CD1c-positive myeloid dendritic cell (primary cell): Measurements from ENCODE around the gene ERF.

Source experiments
- DNase-seq: peaks from one replicate; pipeline ENCODE4 v3.0.0-alpha.2; 2016; ENCODE audit errors: extremely low spot score

The ERF gene

GRCh38 chr19:42214810-42215485, 40.0 kb downstream of the ERF start:
- peak; percentile 37 for DNase-seq

DNA sequence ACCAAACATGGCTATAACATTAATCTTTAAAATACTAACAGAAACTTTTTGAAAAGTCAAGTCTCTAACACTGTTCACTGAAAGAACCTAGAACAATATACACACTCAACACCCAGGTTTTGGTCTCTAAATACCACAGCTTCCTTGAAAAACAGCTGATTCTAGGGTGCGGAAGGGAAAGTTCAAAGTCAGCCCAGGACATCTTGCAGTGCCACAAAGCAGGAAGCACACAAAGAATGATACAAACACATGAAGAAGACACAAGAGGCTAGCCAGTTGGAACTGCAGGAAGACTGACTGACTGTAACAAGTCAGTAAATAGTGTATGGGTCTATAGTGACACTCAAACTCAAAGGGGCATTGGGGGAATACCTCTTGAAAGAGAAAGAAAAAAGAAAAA, 42.0 kb downstream of the ERF start:
- DNase-seq: peak; percentile 48

DNA sequence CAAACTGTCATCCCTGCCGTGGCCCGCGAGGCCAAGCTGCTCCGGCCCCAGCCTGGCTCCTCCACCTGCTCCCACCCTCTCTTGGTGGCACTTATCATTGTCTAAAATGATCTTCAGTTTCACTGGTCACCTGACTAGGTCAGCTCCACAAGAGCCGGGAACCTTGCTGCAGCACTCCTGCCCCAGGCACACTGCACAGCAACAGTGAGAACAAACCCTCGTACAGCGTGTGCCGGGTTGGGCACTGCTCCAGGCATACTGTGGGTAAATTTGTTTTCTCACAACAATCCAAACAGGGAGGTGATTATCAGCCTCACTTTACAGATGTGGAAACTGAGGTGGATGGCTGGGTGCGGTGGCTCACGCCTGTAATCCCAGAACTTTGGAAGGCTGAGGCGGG, 46.3 kb downstream of the ERF start:
- DNase-seq: no peak

DNA sequence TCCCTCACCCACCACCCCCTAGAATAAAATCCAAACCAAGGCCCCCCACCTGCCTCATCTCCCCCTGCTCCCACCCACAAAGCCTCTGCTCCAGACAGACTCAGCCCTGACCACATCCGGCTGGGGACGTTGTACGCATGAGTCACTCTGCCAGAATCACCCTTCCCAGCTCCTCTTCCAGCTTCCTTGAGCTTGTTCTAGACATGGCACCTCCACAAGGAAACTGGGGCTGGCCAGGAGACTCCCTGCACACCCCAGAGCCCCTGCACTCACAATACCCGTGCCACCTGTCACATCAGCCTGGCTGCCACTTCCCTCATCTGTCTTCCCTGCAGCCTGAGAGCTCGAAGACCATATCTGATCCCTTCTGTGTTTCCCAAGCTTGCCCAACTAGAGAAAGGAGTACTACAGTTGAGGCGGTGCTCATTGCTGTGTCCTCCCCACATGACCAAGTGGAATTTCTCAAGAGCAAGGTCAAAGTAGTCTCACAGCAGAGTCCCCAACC, 47.1 kb downstream of the ERF start:
- peak; percentile 61 for DNase-seq

DNA sequence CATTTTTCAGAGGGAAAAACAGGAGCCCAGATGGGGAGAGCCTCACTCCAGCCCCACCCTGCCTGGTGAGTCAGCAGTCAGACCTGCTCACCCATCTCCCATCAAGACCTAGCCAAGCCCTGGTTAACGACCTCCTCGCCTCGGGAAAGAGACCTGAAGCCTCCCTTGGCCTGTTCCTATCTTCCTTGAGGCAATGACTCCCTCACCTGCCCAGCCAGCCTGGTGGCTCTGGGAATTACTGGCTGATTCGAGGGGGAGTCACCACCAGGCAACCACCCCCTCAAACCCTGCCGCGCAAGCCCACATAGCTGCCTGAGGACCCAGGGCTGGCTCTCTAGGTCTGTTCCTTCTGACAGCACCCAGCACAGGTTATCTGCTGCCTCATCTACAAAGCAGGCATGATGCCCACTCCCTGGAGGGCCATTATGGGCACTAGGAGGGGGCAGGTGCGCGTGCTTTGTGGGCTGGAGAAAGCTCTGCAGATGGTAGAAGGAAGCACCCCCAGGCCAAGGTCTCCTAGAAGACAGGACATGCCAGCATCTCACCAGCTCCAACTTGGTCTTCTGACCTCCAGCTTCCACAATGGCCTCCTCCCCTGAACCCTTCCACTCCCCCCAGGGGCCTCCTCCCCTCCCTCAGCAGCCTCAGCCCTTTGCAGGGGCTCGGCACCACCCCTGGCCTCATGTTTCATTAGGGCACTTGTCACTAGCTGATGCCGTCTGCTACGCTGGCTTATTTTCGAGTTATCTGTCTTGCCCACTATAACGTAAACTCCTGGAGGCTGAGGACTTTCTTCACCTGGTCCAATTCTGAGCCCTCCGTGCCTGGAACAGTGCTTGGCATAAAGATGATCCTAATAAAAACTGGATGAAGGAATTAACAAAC, 47.8 kb downstream of the ERF start:
- no peak for DNase-seq

DNA sequence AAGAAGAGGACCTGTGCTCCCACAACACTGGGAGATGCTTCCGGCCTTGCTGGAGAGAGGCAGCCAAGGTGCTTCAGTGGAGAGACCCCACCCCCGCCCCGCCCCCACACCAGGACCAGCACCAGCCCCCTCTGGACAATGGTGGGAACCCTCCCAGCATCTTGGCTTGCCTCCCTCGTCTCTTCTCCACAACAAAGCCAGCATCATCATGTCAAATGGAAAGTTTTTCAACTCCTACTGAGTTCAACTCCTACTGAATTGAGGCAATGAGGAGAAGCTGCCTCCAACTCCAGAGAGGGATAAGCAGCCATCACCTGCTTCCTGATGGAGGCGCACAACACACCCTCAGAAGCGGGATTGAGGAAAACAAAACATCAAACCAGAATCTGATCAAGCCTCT, 50.3 kb downstream of the ERF start:
- no peak for DNase-seq

GRCh38 chr19:42203700-42204099, 51.2 kb downstream of the ERF start:
- DNase-seq: no peak

GRCh38 chr19:42202290-42202880, 52.5 kb downstream of the ERF start:
- DNase-seq: peak; percentile 57

GRCh38 chr19:42201489-42202289, 53.2 kb downstream of the ERF start:
- peak; percentile 92 for DNase-seq

DNA sequence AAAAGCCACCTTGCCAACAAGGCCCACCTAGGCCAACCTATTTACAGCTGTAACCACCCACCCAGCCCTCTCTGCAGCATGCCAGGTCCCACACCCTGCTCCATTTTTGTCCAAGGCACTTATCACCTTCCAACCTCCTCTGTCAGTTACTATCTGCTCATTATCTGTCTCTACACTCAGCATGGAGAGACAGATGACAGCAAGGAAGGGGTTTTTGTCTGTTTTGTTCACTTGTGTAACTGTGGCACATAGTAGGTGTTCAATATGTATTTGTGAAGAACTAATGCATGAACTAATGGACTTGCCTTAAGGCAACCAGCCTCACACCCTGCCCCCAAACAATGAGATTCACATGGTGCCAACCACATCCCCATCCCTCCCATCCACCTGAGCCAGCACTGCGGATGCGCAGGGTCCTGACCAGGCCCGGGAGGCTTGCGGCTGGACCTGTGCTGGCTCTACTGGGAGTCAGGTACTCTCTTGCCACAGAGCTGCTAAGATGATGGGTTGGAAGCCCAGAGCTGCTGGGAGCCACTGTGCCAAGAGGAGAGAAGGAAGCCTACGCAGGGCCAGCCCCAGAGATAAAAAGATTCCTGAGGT, 54.7 kb downstream of the ERF start:
- no peak for DNase-seq

DNA sequence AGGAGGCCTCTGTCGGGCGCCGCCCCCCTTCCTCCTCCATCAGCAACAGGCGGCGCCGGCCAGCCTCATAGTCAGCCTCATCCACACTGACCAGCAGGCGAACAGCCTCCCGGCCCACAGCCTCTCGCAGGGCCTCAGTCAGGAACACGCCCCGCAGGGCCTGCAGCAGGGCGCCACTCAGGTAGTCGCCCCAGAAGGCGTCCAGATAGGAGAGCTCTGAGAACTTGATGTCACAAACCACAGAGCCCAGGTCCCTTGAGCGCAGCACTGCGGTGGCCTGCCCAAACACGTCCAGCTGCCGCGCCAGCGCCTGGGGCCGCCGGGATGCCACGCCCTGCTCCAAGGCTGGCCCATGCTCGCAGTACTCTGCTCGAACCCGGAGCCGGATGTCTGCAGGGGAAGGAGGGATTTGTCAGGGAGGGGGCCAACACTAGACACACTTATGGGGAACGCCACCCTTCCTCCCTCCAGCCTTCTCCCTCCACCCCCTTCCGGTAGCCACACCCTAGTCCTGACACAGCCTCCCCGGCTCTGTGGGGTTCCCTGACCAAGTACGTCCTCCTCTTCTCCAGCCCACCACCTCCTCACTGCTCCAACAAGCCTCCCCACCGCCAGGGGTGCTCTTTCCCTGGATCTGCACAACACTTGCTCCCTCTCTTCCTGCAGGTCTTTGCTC, 55.4 kb downstream of the ERF start:
- DNase-seq: peak; percentile 77

GRCh38 chr19:42198676-42199439, 56.1 kb downstream of the ERF start:
- DNase-seq: no peak
